Sigmoid colon (tissue), 3 donors: ENCODE results near the gene GALNT10.

Experiments used
- CTCF ChIP-seq, 4 experiments: fragments of 450-650 bp in 3 of 4; fragments of 200-600 bp in 1 of 4; IDR thresholded peaks; one replicate each; pipeline ENCODE4 v1.5.1; 2016 to 2019; ENCODE audit warnings: antibody characterized with exemption in 4 of 4, mild to moderate bottlenecking in 3 of 4, moderate library complexity in 2 of 4
- POLR2A ChIP-seq, 2 donors: fragments of 450-650 bp; IDR thresholded peaks; one replicate each; pipeline ENCODE4 v1.6.1; 2016; ENCODE audit warnings: antibody characterized with exemption in 2 of 2, mild to moderate bottlenecking in 2 of 2, moderate library complexity in 2 of 2

GRCh38 chr5:154342211-154342610, 151.7 kb downstream of the GALNT10 start:
- TF ChIP-seq CTCF (IDR thresholded peaks at IDR 0.05) (no peak), POLR2A (IDR thresholded peaks at IDR 0.05) (no peak)
